K562 (cell line): ENCODE measurements around the gene ATG14. TPM values are rescaled to one million over a fixed set of nuclear protein-coding genes. Genes with fewer than 3 reads are reported as not detected.

ENCODE experiments used
- ATAC-seq: fragments of 200-7000 bp; cut with Tn5 transposase; 3 replicates; pipeline ENCODE4 v1.9.1; 2020; ENCODE audit warnings: moderate library complexity
- BruUV-seq: library from RNA; stranded (reverse); fragments of 400-500 nt; replicated peaks from 2 replicates; lab custom pipeline; 2021; lab: Mats Ljungman, UMichigan
- CTCF ChIA-PET: fragments of 300-600 bp; formaldehyde crosslinking; extraction: SDS; loops from one replicate; lab custom pipeline; 2021; ENCODE audit warnings: low intra/inter-chr PET ratio; lab: Yijun Ruan, JAX
- POLR2A ChIA-PET: fragments of 300-600, 350-650 bp; sonication (Branson Sonifier 250); formaldehyde crosslinking; extraction: SDS; loops from one replicate; lab custom pipeline; 2021; ENCODE audit warnings: antibody characterized with exemption, inconsistent platforms; lab: Yijun Ruan, JAX
- DNase-seq, 4 experiments: peaks; one replicate each; pipeline versions ENCODE4 v3.0.0 to v3.0.0-alpha.2; 2011 to 2018; ENCODE audit warnings: low spot score in 3 of 4, mixed read lengths in 3 of 4; ENCODE audit errors: extremely low read depth in 1 of 4
- FAIRE-seq: peaks from 2 replicates; lab custom pipeline; 2011; peaks lifted over from hg19 to GRCh38; lab: Jason Lieb, UNC
- H2AFZ ChIP-seq: 2 replicates; pipeline ENCODE4 v1.6.0; 2011; ENCODE audit warnings: low read depth, low read length, control low read depth, inconsistent platforms
- H3K27ac ChIP-seq: fragments of 200-600 bp; 3 replicates; pipeline ENCODE4 v1.8.0; 2011; ENCODE audit warnings: low read depth, mild to moderate bottlenecking, control low read depth, inconsistent platforms, low read length, moderate library complexity, mixed read lengths; ENCODE audit errors: extremely low read depth
- H3K27me3 ChIP-seq, 2 experiments: fragments of 300-600 bp in 1 of 2; 2 replicates in 1 of 2; 3 replicates in 1 of 2; pipeline versions ENCODE4 v1.6.0 to v1.8.0; 2011; ENCODE audit warnings: inconsistent platforms in 2 of 2, low read length in 2 of 2, mild to moderate bottlenecking in 1 of 2, mixed read lengths in 1 of 2, moderate library complexity in 1 of 2; ENCODE audit not compliant: control insufficient read depth in 2 of 2, insufficient read depth in 2 of 2
- H3K36me3 ChIP-seq: fragments of 300-600 bp; 3 replicates; pipeline ENCODE4 v1.8.0; 2011; ENCODE audit warnings: mild to moderate bottlenecking, low read length, inconsistent platforms; ENCODE audit not compliant: control insufficient read depth, insufficient read depth
- H3K4me1 ChIP-seq, 2 experiments: fragments of 200-600 bp in 1 of 2; replicated peaks in 1 of 2; 2 replicates in 1 of 2; 3 replicates in 1 of 2; pipeline versions ENCODE4 v1.5.1 to v1.8.0; 2011; ENCODE audit warnings: inconsistent platforms in 2 of 2, low read length in 2 of 2, mild to moderate bottlenecking in 1 of 2, mixed read lengths in 1 of 2, moderate library complexity in 1 of 2; ENCODE audit not compliant: control insufficient read depth in 2 of 2, insufficient read depth in 2 of 2
- H3K4me2 ChIP-seq: 2 replicates; pipeline ENCODE4 v1.6.1; 2011; ENCODE audit warnings: low read length, control low read depth, inconsistent platforms, mixed read lengths; ENCODE audit not compliant: insufficient read depth
- H3K4me3 ChIP-seq: fragments of 200-600 bp; sonication (generic), shearing (Covaris generic); 2 replicates; pipeline ENCODE4 v1.5.1; 2016; ENCODE audit warnings: control low read depth, inconsistent platforms
- H3K79me2 ChIP-seq: fragments of 200-600 bp; 3 replicates; pipeline ENCODE4 v1.8.0; 2011; ENCODE audit warnings: low read length, inconsistent platforms; ENCODE audit not compliant: control insufficient read depth, insufficient read depth
- H3K9ac ChIP-seq, 2 experiments: 2 replicates each; pipeline versions ENCODE4 v1.6.0 to v1.6.1; 2011; ENCODE audit warnings: low read depth in 2 of 2, low read length in 2 of 2, control low read depth in 1 of 2, inconsistent platforms in 1 of 2, mild to moderate bottlenecking in 1 of 2, mixed read lengths in 1 of 2; ENCODE audit not compliant: insufficient read depth in 1 of 2
- H3K9me1 ChIP-seq: one replicate; pipeline ENCODE4 v1.6.0; 2011; ENCODE audit warnings: inconsistent platforms, mild to moderate bottlenecking, low read length, moderate library complexity; ENCODE audit not compliant: control insufficient read depth, insufficient read depth
- H3K9me3 ChIP-seq: replicated peaks from 2 replicates; pipeline ENCODE4 v1.5.1; 2011; ENCODE audit warnings: low read depth, low read length, inconsistent platforms; ENCODE audit not compliant: control insufficient read depth, insufficient read depth
- H4K20me1 ChIP-seq: replicated peaks from 2 replicates; pipeline ENCODE4 v1.6.1; 2011; ENCODE audit warnings: low read length, inconsistent platforms, mixed read lengths; ENCODE audit not compliant: control insufficient read depth, insufficient read depth
- ATF1 ChIP-seq, 2 experiments: fragments of 450-650 bp in 1 of 2; IDR thresholded peaks; 2 replicates each; pipeline ENCODE4 v1.6.1; 2016; ENCODE audit warnings: missing compliant biosample characterization in 1 of 2, missing genetic modification characterization in 1 of 2
- CBX5 ChIP-seq: IDR thresholded peaks from 2 replicates; pipeline ENCODE4 v1.6.1; 2014; ENCODE audit warnings: low read depth, borderline replicate concordance
- CBX8 ChIP-seq: fragments of 200-600 bp; sonication (generic); IDR thresholded peaks from 2 replicates; pipeline ENCODE4 v1.6.1; 2012; ENCODE audit warnings: borderline replicate concordance, mixed run types, low read depth, mild to moderate bottlenecking, moderate library complexity, mixed read lengths, low read length, control low read depth, inconsistent platforms; ENCODE audit not compliant: poor library complexity, severe bottlenecking; ENCODE audit errors: extremely low read depth
- CEBPZ ChIP-seq: fragments of 150-350 bp; IDR thresholded peaks from 2 replicates; pipeline ENCODE4 v1.6.1; 2014; ENCODE audit warnings: low read depth, mild to moderate bottlenecking, low read length, borderline replicate concordance
- IFI16 ChIP-seq: fragments of 250-450 bp; sonication (Bioruptor Pico); IDR thresholded peaks from 2 replicates; pipeline ENCODE4 v2.1.2; 2022; ENCODE audit warnings: mild to moderate bottlenecking, inconsistent platforms
- JUND ChIP-seq, 2 experiments: IDR thresholded peaks; 2 replicates in 1 of 2; 3 replicates in 1 of 2; pipeline ENCODE4 v1.6.1; 2011; ENCODE audit warnings: borderline replicate concordance in 2 of 2, low read depth in 2 of 2, low read length in 2 of 2, improper control_type of control experiment in 1 of 2, missing biosample characterization in 1 of 2, missing genetic modification characterization in 1 of 2, missing genetic modification reagents in 1 of 2
- MECOM ChIP-seq: fragments of 250-450 bp; sonication (Bioruptor Pico); IDR thresholded peaks from 2 replicates; pipeline ENCODE4 v1.8.0; 2022; ENCODE audit warnings: inconsistent platforms
- NEUROD1 ChIP-seq: fragments of 150-350 bp; IDR thresholded peaks from 2 replicates; pipeline ENCODE4 v1.6.1; 2014; ENCODE audit warnings: borderline replicate concordance, low read length, low read depth; ENCODE audit not compliant: partially characterized antibody
- NR0B1 ChIP-seq: fragments of 450-650 bp; IDR thresholded peaks from one replicate; pipeline ENCODE4 v1.6.1; 2018; ENCODE audit warnings: mild to moderate bottlenecking, moderate library complexity; ENCODE audit not compliant: partially characterized antibody
- PHF21A ChIP-seq: fragments of 450-650 bp; IDR thresholded peaks from 2 replicates; pipeline ENCODE4 v1.6.1; 2017; ENCODE audit warnings: low read depth, borderline replicate concordance
- RFX7 ChIP-seq: fragments of 250-450 bp; sonication (Bioruptor Pico); IDR thresholded peaks from 2 replicates; pipeline ENCODE4 v1.5.1; 2021; ENCODE audit warnings: mild to moderate bottlenecking
- SETDB1 ChIP-seq: IDR thresholded peaks from one replicate; pipeline ENCODE4 v1.6.1; 2012; ENCODE audit warnings: low read length, control low read depth, inconsistent platforms
- SNRNP70 ChIP-seq: fragments of 200-400 bp; formaldehyde crosslinking; optimal IDR thresholded peaks from 2 replicates; pipeline ENCODE3; 2017; ENCODE audit warnings: low read depth, low read length
- ZNF561 ChIP-seq: fragments of 450-650 bp; formaldehyde crosslinking; conservative IDR thresholded peaks from 2 replicates; pipeline ENCODE4 v1.4.0; 2020; ENCODE audit warnings: mild to moderate bottlenecking, moderate library complexity
- ZNF584 ChIP-seq: fragments of 200-800 bp; sonication (Bioruptor generic); IDR thresholded peaks from 2 replicates; pipeline ENCODE4 v1.6.1; 2016; ENCODE audit warnings: low read depth, mild to moderate bottlenecking, missing genetic modification characterization, missing compliant biosample characterization
- ZNF778 ChIP-seq: fragments of 450-650 bp; formaldehyde crosslinking; IDR thresholded peaks from 2 replicates; pipeline ENCODE4 v1.4.0; 2020; ENCODE audit warnings: mild to moderate bottlenecking, moderate library complexity
- WGBS: fragments of 100-300 bp; shearing (Covaris generic); methylation state at CpG from one replicate; pipeline ENCODE4 v1.1.6; 2016; ENCODE audit warnings: low coverage, mixed read lengths; ENCODE audit not compliant: insufficient coverage; ENCODE audit errors: missing lambda C conversion rate; 5-methylcytosine and 5-hydroxymethylcytosine counted together
- in situ Hi-C: fragments of 300-500 bp; cut with MboI; formaldehyde crosslinking; loops from 4 replicates; pipeline ENCODE4 v1.15.0; 2018; ENCODE audit warnings: inconsistent platforms, mixed read lengths
- intact Hi-C: fragments of 100-400 bp; cut with micrococcal nuclease; formaldehyde crosslinking; loops from 2 replicates; pipeline ENCODE4 v1.14.2; 2022
- polyA plus RNA-seq, 8 experiments: library from polyadenylated mRNA; depleted of rRNA in 4 of 8; stranded (reverse) in 5 of 8; unstranded in 3 of 8; fragments of >200 nt; fragmentation: Nextera tagmentation in 2 of 8; fragmentation: Illumina TruSeq in 1 of 8; extraction: Ambion mirVana in 2 of 8; extraction: Trizol in 1 of 8; gene quantifications; 2 replicates each; pipeline versions ENCODE4 v1.2.1 to v1.2.3, GENCODE V29; 2011 to 2014; ENCODE audit warnings: inconsistent platforms in 1 of 8, missing spikeins in 1 of 8
- total RNA-seq, 7 experiments: library from RNA; depleted of rRNA in 6 of 7; stranded (reverse); fragments of >200 nt in 6 of 7; fragmentation: Illumina TruSeq in 2 of 7; extraction: Trizol in 2 of 7; gene quantifications; 2 replicates each; pipeline versions ENCODE4 v1.2.1 to v1.2.3, GENCODE V29; 2011 to 2021; ENCODE audit warnings: low replicate concordance in 1 of 7

Gene ATG14
- total and polyA plus RNA-seq, 9 of the 15 experiments (the other 6 are each of a cell fraction or from before 2014, with no cell fraction given): 0.55 to 4.2 (median 3.5) TPM

- no peak overlapping the region for H2AFZ ChIP-seq
- ChIA-PET CTCF (interaction anchor here (0.6 to 0.7 kb wide), 2 partner anchors 156 to 339 kb away, joined by 3 read pairs; no protein-coding TSS in a partner anchor), POLR2A (no interaction called here)
- in situ Hi-C loops: loop anchor here (10.0 kb wide), 1 partner anchor 1028 kb away; no protein-coding TSS in a partner anchor
- FAIRE-seq (no peak), ATAC-seq (no peak), DNase-seq (no peak)
- no peaks in the 10 kb centered on the region for H4K20me1 ChIP-seq
- H3K9me3 ChIP-seq: no peaks in the 10 kb centered on the region
- no peaks in the 10 kb centered on the region for H3K9me1 ChIP-seq
- no peak overlapping the region for H3K4me3 ChIP-seq
- no peaks in the 10 kb centered on the region for H3K36me3 ChIP-seq
- H3K4me1 ChIP-seq: no peaks in the 10 kb centered on the region; a peak in 1 of 5 replicates
- 9% methylated on average over 2 of the region's 2 CpGs for WGBS
- no peak overlapping the region for H3K27ac ChIP-seq
- intact Hi-C loops: loop anchor here (10.0 kb wide), 2 partner anchors 248 to 278 kb away; no protein-coding TSS in a partner anchor
- H3K27me3 ChIP-seq: no peaks in the 10 kb centered on the region
- no TSS peak for BruUV-seq
- no peaks in the 10 kb centered on the region for H3K79me2 ChIP-seq
- no peak overlapping the region for H3K9ac ChIP-seq
- H3K4me2 ChIP-seq: no peak overlapping the region
- no peak for TF ChIP-seq JUND (IDR thresholded peaks at IDR 0.05; ENCODE audit: borderline replicate concordance, low read depth, low read length)
- no peak for TF ChIP-seq JUND (tag; IDR thresholded peaks at IDR 0.05; ENCODE audit: borderline replicate concordance, low read depth, low read length)
- no peak for TF ChIP-seq NEUROD1
- TF ChIP-seq ZNF561 (CRISPR knock-in tag): no peak
- no peak for TF ChIP-seq ATF1 (CRISPR knock-in tag; IDR thresholded peaks at IDR 0.05)
- no peak for TF ChIP-seq ATF1 (tag; IDR thresholded peaks at IDR 0.05)
- no peak for TF ChIP-seq RFX7 (CRISPR knock-in tag)
- no peak for TF ChIP-seq CBX8
- TF ChIP-seq NR0B1: no peak
- no peak for TF ChIP-seq SETDB1
- no peak for TF ChIP-seq IFI16 (CRISPR knock-in tag)
- no peak for TF ChIP-seq MECOM (CRISPR knock-in tag)
- TF ChIP-seq PHF21A: no peak
- TF ChIP-seq CBX5: no peak
- TF ChIP-seq SNRNP70: no peak
- no peak for TF ChIP-seq ZNF778 (CRISPR knock-in tag)
- TF ChIP-seq CEBPZ: no peak
- no peak for TF ChIP-seq ZNF584 (CRISPR knock-in tag)
Measured at GRCh38 chr14:55446833-55447232, 35.2 kb upstream of the ATG14 start.
